Measurements from ENCODE around the gene TLCD3B. TPM values are rescaled to one million over a fixed set of nuclear protein-coding genes. Genes with fewer than 3 reads are reported as not detected.
A peak's percentile ranks its signal among the peaks of the same experiment; 100 is the strongest.

TLCD3B gene
- total RNA-seq, 1 donor from 2014 or later = 1.4 TPM

DNA sequence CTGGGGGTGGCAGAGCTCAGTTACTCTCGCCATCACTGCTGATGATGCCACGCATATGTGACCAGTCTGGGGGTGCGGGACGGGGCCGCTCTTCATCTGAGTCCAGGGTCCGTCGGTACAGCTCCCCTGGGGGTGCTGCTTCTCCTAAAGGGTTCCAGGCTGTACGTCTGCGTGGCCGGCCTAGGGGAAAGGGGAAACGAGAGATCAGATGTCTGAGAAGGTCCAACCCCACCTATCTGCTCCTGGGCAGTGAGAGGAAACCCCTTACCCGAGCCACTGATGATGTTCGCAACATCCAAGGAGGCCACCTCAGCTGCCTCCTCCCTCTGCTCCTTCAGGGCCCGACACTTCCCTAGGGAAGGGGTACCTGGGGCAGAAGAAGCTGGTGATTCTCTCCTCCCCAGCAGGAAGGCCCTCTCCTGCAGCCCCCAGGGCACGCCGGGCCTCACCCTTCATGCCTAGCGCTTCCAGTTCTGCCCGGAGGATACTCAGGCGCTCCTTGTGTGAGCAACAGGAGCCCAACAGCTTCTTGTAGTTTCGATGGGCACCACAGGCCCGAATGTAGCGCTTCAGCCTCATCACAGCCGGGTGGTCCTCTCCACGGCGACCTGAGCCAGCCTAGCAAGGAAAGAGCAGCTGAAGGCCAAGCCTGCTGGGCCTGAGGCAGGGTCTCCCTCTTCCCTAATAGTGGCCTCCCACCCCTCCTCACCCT, 37.7 kb downstream of the TLCD3B start:
- DNase-seq (ENCODE audit: low read depth) = no peak
- H3K9me3 Mint-ChIP-seq (ENCODE audit: unreplicated experiment) = no peaks in the 10 kb centered on the region
- H4K20me1 ChIP-seq (ENCODE audit: insufficient read depth, low read length) = peaks cover 21% of the 10 kb centered on the region
- H3K4me1 Mint-ChIP-seq (ENCODE audit: low read depth, unreplicated experiment) = peaks cover 8% of the 10 kb centered on the region
- peaks cover 12% of the 10 kb centered on the region for H3K4me1 ChIP-seq (ENCODE audit: insufficient read depth, low read length)
- H3K27me3 Mint-ChIP-seq (ENCODE audit: low read depth, unreplicated experiment) = no peaks in the 10 kb centered on the region
- H3K4me2 ChIP-seq (ENCODE audit: low read length) = no peak overlapping the region
- H3K36me3 Mint-ChIP-seq (ENCODE audit: low read depth, unreplicated experiment) = peaks cover 13% of the 10 kb centered on the region
- H2AFZ ChIP-seq (ENCODE audit: low read depth, low read length) = no peak overlapping the region
- FAIRE-seq = no peak
- no peaks in the 10 kb centered on the region for H3K27me3 ChIP-seq (ENCODE audit: insufficient read depth, low read length)
- no peak overlapping the region for H3K4me3 ChIP-seq (ENCODE audit: insufficient read depth, low read depth, low read length)
- no peak overlapping the region for H3K27ac ChIP-seq (ENCODE audit: low read depth, low read length)
- H3K9ac ChIP-seq (ENCODE audit: low read length) = no peak overlapping the region
- peaks cover 23% of the 10 kb centered on the region for H3K36me3 ChIP-seq (ENCODE audit: insufficient read depth, low read length)
- TF ChIP-seq EZH2 (IDR thresholded peaks at IDR 0.05; ENCODE audit: insufficient read depth, low read length) = no peak
- TF ChIP-seq, protein P1, sequence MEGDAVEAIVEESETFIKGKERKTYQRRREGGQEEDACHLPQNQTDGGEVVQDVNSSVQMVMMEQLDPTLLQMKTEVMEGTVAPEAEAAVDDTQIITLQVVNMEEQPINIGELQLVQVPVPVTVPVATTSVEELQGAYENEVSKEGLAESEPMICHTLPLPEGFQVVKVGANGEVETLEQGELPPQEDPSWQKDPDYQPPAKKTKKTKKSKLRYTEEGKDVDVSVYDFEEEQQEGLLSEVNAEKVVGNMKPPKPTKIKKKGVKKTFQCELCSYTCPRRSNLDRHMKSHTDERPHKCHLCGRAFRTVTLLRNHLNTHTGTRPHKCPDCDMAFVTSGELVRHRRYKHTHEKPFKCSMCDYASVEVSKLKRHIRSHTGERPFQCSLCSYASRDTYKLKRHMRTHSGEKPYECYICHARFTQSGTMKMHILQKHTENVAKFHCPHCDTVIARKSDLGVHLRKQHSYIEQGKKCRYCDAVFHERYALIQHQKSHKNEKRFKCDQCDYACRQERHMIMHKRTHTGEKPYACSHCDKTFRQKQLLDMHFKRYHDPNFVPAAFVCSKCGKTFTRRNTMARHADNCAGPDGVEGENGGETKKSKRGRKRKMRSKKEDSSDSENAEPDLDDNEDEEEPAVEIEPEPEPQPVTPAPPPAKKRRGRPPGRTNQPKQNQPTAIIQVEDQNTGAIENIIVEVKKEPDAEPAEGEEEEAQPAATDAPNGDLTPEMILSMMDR (IDR thresholded peaks at IDR 0.05; ENCODE audit: insufficient read depth, low read depth, low read length) = no peak
- H3K79me2 ChIP-seq (ENCODE audit: insufficient read depth, low read length) = peaks cover 16% of the 10 kb centered on the region
- H3K27ac Mint-ChIP-seq (ENCODE audit: unreplicated experiment) = no peak overlapping the region
- H3K4me3 Mint-ChIP-seq (ENCODE audit: unreplicated experiment) = no peak overlapping the region
- H3K9me3 ChIP-seq (ENCODE audit: insufficient read depth, low read depth, low read length) = no peaks in the 10 kb centered on the region

DNA sequence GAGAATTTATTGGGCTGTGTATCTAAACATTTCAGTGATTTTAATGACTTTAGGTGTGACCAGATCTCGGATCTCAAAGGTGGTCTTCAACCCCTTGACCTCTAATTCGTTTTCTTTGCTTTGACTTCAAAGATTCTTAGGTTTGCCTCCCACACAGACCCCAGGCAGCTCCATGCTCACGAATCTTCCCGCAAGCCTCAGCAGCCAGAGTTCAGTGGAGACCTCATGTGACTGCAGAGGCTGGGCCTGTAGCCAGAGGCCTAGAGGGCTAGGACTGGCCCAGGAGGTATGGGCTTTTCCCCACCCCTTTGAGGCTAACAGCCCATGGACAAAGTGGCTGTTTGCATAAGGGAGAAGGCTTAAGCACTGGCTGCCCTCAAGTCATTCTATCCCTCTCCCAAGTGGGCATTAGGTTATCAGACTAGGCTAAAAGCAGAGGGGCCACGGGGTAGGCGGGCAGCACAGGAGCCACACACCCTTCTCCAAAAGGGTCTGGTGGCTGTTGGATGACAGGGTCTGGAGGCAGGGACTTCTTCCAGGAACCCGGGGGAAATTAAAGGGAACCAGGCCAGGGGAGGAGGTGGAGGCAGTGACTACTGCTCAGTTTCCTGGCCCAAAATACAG, 38.6 kb downstream of the TLCD3B start:
- no peak for TF ChIP-seq EZH2 (IDR thresholded peaks at IDR 0.05; ENCODE audit: insufficient read depth, low read length)
- TF ChIP-seq, protein P1 (IDR thresholded peaks at IDR 0.05; ENCODE audit: insufficient read depth, low read depth, low read length) = no peak
- peaks cover 8% of the 10 kb centered on the region for H3K4me1 Mint-ChIP-seq (ENCODE audit: low read depth, unreplicated experiment)
- Histone ChIP-seq H3K9me3 (ENCODE audit: insufficient read depth, low read depth, low read length) (no peaks in the 10 kb centered on the region), H3K4me1 (ENCODE audit: insufficient read depth, low read length) (peaks cover 12% of the 10 kb centered on the region), H2AFZ (ENCODE audit: low read depth, low read length) (no peak overlapping the region), H3K4me3 (ENCODE audit: insufficient read depth, low read depth, low read length) (no peak overlapping the region), H3K9ac (ENCODE audit: low read length) (no peak overlapping the region), H3K79me2 (ENCODE audit: insufficient read depth, low read length) (peaks cover 11% of the 10 kb centered on the region), H3K36me3 (ENCODE audit: insufficient read depth, low read length) (peaks cover 21% of the 10 kb centered on the region), H3K27ac (ENCODE audit: low read depth, low read length) (no peak overlapping the region), H3K27me3 (ENCODE audit: insufficient read depth, low read length) (no peaks in the 10 kb centered on the region), H3K4me2 (ENCODE audit: low read length) (no peak overlapping the region), H4K20me1 (ENCODE audit: insufficient read depth, low read length) (peaks cover 27% of the 10 kb centered on the region)
- peaks cover 17% of the 10 kb centered on the region for H3K36me3 Mint-ChIP-seq (ENCODE audit: low read depth, unreplicated experiment)
- FAIRE-seq (no peak), DNase-seq (ENCODE audit: low read depth) (no peak)
- peak overlapping the region; percentile 45 for H3K4me3 Mint-ChIP-seq (ENCODE audit: unreplicated experiment)
- no peaks in the 10 kb centered on the region for H3K27me3 Mint-ChIP-seq (ENCODE audit: low read depth, unreplicated experiment)
- H3K27ac Mint-ChIP-seq (ENCODE audit: unreplicated experiment) = peak overlapping the region; percentile 80
- no peaks in the 10 kb centered on the region for H3K9me3 Mint-ChIP-seq (ENCODE audit: unreplicated experiment)

DNA sequence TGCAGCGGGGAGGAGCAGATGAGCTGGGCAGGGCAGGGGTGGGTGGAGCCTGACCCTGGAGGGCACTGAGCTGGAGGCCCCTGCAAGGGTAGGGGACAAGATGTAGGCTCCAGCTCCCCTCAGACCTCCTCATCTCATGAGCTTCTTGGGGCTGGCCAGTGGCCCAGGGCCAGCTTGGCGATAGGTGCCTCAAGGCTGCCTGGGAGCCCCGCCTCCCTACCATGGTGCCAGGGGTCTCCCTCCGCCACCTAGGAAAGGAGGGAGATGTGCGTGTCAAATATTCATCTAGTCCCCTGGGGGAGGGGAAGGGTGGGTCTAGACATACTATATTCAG, 39.5 kb downstream of the TLCD3B start:
- no peak for FAIRE-seq

More for the DNA sequence above, 39.5 kb downstream of the TLCD3B start:
- Histone ChIP-seq H3K4me3 (ENCODE audit: insufficient read depth, low read depth, low read length) (no peak overlapping the region), H3K27ac (ENCODE audit: low read depth, low read length) (no peak overlapping the region), H2AFZ (ENCODE audit: low read depth, low read length) (no peak overlapping the region), H3K27me3 (ENCODE audit: insufficient read depth, low read length) (no peaks in the 10 kb centered on the region), H3K9ac (ENCODE audit: low read length) (no peak overlapping the region), H3K4me2 (ENCODE audit: low read length) (no peak overlapping the region), H3K36me3 (ENCODE audit: insufficient read depth, low read length) (peaks cover 21% of the 10 kb centered on the region), H4K20me1 (ENCODE audit: insufficient read depth, low read length) (peaks cover 27% of the 10 kb centered on the region), H3K79me2 (ENCODE audit: insufficient read depth, low read length) (peaks cover 5% of the 10 kb centered on the region), H3K4me1 (ENCODE audit: insufficient read depth, low read length) (peaks cover 12% of the 10 kb centered on the region), H3K9me3 (ENCODE audit: insufficient read depth, low read depth, low read length) (no peaks in the 10 kb centered on the region)
- H3K9me3 Mint-ChIP-seq (ENCODE audit: unreplicated experiment) = no peaks in the 10 kb centered on the region
- H3K4me3 Mint-ChIP-seq (ENCODE audit: unreplicated experiment) = no peak overlapping the region
- H3K27ac Mint-ChIP-seq (ENCODE audit: unreplicated experiment) = no peak overlapping the region
- TF ChIP-seq, protein P1 (IDR thresholded peaks at IDR 0.05; ENCODE audit: insufficient read depth, low read depth, low read length) = no peak
- TF ChIP-seq EZH2 (IDR thresholded peaks at IDR 0.05; ENCODE audit: insufficient read depth, low read length) = no peak
- H3K36me3 Mint-ChIP-seq (ENCODE audit: low read depth, unreplicated experiment) = peaks cover 17% of the 10 kb centered on the region
- DNase-seq (ENCODE audit: low read depth) = no peak
- peaks cover 4% of the 10 kb centered on the region for H3K4me1 Mint-ChIP-seq (ENCODE audit: low read depth, unreplicated experiment)
- H3K27me3 Mint-ChIP-seq (ENCODE audit: low read depth, unreplicated experiment) = no peaks in the 10 kb centered on the region
